Activated T-cell treated with anti-CD3 and anti-CD28 coated beads for 48 hours (primary cell): Measurements from ENCODE around the gene HOXC12.

Experiments used
- DNase-seq: peaks from one replicate; pipeline ENCODE4 v3.0.0-alpha.2; 2020; ENCODE audit warnings: low read depth

HOXC12 gene, protein sequence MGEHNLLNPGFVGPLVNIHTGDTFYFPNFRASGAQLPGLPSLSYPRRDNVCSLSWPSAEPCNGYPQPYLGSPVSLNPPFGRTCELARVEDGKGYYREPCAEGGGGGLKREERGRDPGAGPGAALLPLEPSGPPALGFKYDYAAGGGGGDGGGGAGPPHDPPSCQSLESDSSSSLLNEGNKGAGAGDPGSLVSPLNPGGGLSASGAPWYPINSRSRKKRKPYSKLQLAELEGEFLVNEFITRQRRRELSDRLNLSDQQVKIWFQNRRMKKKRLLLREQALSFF

DNA sequence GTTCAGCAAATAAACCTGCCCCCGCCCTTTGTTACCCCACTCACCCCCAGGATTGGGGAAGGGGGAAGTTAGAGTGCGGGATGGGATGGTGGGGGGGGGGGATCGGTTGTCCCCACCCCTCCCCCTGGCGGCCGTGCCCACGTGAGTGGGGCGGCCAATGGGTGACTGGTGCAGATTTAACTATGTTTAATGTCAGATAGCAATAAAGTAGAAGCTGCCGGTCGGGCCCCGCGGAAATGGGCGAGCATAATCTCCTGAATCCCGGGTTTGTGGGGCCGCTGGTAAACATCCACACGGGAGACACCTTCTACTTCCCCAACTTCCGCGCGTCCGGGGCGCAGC lies at the start of gene HOXC12:
TSS of gene HOXC12 (plus strand) at position 210 of the 342 bp plus-strand sequence. CDS start at position 237, 27 bp downstream.
- no peak for DNase-seq

DNA sequence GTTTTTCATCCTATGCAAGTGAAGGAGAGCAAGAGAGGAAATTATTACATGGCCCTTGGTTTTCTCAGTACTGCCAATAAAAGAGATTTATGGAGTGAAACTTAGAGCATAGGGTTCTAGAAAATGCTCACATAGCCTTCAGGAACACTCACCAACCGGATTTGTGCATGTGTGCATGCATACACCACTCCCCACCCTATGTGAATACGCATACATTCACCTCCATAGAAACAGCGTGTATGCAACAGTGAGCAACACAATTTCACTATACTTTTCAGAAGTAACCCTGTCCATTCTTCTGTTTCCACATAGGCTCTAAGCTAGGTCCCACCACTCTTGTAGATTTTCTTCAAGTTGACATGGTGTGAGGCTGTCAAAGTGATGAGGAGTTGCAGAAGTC lies 47.6 kb upstream of the HOXC12 start:
- no peak for DNase-seq

DNA sequence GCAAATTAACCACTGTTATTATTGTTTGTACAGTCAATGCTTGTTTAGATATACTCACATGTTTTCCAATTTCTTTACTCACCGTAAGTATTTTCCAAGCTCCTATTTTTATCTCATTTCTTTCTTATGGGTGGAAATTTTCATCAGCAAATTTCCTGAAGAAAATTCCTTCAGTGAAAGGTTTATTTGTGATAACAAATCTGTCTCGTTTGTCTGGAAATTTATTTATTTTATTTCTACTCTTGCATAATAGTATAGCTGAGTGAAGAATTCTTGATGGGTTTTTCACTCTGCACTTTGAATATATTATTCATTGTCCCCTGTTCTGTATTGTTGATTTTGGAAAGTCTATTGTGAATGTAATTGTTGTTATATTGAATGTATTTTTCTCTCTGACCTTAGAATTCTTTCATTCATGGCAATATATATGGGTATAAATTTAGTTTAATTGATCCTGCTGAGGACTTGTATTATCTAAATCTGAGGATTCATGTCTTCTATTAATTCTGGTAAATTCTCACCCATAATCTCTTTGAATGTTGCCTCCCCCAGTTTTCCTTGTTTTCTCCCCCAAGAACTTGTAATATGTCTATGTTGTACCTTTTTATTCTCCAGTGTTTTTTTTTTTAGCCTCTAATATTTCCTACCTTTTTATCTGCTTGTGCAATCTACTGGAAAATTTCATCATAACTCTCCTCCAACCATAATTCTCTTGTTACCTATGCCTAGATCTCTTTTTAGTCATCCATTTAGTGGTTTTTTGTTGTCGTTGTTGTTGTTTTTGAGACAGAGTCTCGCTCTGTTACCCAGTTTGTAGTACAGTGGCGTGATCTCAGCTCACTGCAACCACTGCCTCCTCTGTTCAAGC lies 37.7 kb upstream of the HOXC12 start:
- DNase-seq, result no peak

DNA sequence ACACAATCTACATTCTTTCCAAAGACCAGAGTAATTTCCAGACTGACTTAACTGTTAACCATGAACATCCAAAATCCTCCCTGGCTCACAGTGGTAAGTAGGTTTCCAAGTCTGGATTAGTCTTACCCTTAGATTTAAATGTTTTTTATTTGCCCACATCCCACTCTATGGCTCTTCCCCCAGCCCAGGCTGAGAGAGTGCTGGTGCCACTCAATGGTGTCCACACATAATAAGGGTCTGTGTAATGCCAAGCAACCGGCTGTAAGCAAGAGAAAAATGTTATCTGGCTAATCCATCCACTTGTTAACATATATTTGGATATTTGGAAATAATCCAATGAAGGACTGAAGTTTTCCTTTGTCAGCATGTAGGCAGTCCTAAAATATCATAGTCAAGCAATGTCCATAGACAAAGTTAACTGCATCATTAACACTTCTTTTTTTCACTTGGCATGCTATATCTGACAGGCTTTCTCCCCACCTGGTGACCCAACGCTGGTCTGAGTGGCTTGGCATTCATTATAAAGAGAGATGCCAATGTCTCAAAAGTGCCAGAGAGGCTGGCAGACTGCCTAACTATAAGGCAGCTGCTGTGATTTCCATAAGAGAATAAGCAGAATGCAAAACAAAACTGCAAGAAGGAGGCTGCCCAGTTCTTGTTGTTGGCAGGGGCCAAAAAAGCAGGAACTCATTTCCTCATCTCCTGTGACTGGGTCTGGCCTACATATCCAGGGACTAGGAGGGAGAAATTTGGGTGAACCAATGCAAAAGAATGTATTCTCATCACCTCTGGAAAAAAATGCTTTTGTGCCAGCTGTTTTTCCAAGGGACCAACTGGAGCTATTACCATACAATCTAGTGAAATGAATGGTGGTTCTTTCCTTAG lies 29.9 kb upstream of the HOXC12 start:
- DNase-seq, result no peak

DNA sequence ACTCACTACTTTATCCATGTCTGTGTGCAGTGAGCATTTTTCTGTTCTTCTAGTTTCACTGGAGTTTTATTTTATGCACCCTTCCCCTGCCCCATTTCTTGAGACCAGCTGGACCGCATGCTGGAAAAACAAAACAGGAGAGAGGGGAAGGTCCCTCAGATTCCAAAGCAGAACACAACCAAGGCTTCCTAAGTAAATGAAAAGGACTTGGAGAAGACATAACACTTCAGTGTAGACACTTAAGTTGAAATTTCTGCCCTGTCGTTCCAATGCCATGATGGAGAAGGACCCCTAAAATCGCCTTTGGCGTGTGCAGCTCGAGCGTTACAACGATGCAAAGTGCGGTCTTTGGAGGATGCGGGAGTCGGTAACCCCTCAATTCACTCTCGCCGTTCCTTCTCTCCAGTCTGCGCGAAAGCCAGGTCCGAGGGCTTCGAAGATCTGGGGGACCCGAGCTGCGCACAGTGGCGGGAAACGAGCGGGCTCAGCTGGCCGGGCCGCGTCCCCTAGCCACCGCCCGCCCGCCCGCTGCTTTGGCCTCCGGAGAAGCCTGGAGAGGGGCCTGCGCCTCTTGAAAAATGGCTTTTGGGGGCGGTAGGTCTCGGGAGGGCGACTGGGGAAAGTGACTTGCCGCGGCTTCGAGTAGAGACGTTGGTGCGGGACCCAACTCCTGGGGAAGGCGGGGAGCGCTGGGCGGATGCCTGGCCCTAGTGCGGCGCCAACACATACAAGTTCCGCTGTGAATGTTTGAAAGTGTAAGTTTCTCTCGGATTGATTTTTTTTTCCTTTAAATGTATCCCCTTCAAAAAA lies 27.3 kb upstream of the HOXC12 start:
- no peak for DNase-seq

DNA sequence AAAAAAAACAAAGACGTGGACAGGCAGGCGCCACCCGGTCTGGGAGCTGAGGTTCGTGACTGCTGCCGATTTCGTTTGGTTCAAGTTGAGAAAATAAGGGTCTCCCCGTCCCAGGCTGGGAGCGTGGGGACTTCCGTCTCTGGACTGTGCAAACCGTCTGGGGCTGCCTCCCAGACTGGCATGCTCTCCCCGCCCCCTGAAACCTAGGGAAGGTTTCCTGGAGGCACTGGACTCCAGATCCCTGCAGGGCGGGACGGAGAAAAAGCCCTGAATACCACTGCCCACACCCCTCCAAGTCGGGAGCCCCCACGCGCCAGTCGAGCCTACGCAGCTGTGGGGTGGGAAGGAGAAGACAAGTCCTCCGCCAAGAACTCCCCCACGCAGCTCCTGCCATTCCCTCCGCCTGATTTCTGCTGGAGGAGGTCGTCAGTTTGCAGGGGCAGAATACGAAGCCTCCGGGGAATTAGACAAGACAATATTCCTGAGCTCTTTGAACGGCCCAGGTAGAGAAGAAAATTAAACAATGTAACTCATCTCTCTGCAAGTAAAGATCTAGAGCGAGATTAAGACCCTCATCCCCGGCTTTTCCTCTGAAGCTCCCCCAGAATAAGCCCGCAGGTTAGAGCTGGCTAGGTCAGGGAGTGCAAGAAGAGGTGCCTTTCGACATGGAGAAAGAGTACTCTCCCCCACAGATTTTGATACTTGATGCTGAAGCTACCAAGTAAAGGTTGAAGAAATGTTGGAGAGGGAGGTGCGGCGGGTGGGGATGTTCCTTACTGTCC lies 26.5 kb upstream of the HOXC12 start:
- no peak for DNase-seq

DNA sequence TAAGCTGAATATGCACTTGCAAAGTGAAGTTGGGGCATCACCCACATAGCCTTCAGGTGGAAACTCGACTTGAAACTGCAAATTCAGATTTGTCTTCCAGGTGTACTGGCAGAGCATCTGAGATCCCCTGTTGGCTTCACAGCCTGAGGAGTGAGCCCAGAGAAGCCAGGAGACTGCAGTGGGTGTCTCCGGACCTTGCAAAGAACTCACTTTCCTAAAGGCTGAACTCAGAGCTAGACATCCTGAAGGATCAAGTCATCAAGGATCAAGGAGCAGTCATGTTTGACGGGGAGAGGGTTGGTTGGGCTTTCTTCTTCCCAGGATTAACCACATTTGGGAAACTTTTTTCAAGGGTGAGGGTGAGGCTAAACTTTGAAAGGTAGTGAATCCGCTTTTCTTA lies 25.2 kb upstream of the HOXC12 start:
- DNase-seq, result no peak

DNA sequence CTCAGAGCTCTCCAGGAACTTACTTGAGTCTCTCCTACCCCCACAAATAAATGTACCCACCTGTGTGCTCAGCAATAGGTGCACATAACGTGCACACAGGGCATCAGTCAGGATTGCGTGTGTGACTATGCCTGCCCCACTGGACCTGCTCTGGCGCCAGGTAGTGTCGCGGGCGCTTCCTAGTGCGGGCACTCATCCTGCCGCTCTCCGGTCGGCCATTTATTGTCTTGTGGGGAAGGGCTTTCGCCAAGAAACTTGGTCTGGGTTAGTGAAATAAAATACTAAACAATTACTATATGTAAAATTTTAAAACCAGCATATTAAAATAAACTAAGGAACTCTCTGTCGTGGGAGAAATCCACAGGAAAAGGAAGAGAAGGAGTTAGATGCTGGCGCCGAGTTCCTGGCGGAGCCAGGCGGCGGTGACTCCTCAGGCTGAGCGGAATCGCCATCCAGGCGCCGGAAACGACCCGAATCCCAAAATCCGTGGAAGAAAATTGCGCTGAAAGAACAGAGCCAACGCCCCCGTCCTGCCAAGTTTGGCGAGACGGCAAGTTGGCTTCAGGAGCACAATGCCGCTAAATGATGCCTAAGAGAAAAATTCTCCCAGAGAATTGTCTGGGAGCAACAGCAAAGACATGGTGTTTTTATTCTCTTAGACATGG lies 24.0 kb upstream of the HOXC12 start:
- no peak for DNase-seq

DNA sequence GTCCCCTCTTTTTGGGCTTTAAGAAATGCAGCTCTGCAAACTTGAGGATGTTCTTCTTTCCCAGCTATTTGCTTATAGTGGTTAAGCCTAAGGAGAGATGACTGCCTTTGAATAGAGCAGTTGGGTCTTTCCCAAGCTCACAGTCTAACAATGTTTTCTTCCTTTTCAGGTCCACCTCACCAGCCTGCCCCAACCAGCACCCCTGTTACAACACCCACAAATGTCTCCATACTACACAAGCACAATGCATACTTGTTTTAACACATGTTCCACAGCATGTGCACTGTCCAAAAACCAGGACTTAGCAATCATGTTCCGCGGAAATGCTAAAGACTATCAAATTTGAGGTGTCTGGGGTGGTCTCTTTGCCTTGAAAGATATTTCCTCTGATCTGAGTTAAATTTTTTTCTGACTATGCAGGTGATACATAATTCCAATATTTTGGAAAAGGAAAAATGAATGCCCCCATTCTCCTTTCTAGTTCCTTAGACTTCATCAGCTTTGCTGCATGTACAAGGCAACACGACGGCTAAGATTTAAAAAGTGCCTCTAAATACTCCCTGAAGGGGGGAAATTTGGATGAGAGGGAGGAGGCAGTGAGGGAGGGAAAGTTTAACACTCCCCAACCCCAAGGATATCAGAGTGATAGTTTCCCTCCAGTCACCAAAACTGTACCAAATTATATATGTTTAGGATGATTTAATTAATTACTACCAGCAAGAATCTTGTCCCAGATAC lies 22.7 kb upstream of the HOXC12 start:
- no peak for DNase-seq

DNA sequence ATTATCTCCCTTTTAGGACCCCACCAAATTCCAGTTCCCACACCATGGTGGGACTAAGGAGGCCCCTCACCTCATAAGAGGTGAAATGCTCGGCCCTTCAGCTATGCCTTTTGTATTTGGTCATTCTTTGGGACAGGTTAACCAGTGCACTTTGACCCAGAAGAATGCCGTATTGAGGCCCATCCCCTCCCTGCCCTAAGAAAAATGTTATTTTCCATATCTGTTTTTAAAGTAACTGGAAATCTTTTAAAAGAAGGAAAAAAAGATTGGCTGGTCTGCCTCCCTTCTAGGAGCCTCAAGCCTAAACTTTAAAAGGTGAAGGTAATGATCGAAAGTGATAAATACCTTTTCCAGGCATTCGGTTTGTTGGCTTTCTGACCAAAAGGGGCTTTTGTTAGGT lies 21.8 kb upstream of the HOXC12 start:
- DNase-seq, result no peak

DNA sequence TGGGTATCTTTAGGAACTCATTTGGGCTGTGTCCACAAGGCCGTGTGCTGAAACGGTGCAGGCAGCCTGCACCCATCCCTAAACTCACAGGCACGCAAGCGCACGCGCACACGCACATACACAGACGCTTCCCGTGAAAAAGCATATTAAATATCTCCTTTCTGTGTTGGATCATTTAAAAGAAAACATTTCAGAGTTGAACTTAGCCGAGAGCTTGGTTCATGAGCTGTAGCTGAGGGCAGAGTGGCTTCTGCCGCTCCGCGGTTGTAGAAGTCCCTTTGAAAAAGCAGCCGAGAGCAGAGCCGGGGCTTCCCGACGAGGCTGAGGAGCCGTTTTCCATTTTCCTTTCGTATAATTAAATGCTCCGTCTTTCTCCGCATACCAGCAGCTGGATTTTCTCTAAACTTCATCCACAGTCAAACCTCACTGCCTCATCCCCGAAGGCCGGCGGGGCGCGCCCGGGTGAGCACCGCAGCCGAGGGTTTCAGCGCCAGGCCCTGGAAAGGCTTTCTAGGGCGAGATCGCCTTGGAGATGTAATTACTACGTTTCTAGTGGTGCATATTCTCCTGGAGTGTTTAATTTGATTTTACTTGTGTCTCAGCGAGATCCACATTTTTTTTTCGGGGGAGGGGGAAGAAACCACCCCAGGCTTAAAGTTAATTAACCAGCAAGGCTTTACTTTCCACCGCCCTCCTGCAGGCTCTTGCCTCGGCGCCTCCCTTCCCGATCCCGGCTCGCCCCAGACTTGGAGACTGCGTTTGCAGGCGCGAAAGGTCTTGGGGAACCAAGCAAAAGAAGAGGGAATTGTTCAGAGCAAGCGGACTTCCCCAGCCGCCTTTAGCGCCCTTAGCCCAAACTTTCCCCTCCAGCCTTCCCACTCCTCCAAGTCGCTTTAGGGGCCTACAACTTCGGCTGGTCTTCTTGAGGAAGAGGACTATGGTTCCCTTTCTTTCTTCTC lies 19.0 kb upstream of the HOXC12 start:
- DNase-seq, result no peak

DNA sequence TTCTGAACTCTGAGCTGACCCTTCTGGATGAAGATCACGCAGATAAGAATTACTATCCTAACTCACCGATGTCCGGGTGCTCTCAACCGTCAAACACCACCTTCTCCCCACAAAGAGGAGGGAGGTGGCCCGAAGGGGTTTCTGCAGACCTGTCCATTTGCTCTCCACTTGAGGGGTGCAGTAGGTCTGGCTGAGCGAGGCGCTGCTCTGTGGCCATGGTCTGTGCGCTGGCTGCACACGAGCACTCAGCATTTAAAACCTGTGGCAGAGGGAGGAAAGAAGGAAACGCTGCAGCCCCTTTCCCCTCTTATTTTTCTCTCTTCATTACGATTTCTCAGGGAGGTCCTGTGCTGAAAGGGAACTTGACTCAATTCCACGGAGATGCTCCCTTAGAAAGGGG lies 17.6 kb upstream of the HOXC12 start:
- no peak for DNase-seq

DNA sequence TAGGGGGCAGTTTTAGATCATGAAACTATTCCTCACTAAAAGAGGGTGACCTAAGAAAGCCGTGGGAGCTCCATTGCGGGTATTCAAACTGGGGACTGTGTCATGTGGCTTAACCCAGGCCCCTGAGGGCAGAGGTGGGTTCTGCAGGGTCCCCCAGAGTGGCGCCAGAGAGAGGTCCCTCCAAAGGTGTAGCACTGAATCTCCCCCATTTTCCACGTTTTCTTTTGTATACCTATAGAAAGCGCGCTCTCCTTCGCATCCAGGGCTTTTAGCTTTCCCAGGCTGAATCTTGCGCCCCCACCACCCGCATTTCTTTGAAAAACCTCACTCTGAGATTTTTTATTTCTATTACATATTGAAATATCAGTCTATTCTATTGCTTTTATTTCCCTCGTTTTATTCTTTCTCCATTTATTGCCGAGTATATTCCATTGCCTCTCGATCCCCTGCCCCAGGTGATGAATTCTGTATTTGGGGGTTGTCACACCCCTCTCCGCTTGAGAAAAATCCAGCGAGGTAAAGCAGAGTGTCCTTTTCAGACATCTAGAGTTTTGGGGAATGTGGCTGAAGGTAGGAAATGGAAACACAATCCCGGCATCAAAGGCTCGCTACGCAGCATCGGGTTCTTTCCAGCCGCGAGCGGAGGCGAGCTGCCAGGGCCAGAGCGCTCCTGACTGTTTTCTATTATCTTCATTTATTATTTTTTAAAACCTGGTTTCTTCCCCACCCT lies 16.9 kb upstream of the HOXC12 start:
- DNase-seq, result no peak

DNA sequence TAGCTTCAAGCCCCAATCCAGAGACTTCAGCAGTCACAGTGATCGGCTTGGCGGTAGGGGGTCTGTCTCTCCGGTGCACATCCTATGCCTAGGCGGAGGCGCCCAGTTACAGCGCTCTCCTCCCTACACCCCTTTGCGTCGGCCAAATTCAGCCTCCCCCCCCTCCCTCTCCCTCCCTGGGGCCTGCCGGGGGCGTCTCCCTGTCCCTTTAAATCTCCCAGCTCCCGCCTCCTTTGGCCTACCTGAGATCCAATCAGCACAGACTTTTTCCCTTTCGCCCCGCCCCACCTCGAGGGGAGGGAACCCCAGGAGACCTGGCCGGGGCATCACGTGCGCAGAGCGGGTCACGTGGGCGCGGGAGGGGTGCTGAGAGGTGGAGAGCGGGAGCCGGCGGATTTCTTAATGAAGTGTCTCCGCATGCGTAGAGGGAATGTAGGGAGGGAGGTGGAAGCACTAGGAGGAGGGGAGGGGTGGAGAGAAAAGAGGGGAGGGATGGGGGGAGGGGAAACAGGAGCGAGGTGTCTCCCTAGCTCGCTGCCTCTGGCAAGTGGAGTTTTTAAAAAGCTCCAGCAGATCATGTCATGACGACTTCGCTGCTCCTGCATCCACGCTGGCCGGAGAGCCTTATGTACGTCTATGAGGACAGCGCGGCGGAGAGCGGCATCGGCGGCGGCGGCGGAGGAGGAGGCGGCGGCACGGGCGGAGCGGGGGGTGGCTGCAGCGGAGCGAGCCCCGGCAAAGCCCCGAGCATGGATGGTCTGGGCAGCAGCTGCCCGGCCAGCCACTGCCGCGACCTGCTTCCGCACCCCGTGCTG lies 16.2 kb upstream of the HOXC12 start, which contains the start of gene HOXC13:
TSS of gene HOXC13 (plus strand) at position 506 of the 815 bp plus-strand sequence. CDS start at position 582, 76 bp downstream.
- peak; percentile 56 for DNase-seq

DNA sequence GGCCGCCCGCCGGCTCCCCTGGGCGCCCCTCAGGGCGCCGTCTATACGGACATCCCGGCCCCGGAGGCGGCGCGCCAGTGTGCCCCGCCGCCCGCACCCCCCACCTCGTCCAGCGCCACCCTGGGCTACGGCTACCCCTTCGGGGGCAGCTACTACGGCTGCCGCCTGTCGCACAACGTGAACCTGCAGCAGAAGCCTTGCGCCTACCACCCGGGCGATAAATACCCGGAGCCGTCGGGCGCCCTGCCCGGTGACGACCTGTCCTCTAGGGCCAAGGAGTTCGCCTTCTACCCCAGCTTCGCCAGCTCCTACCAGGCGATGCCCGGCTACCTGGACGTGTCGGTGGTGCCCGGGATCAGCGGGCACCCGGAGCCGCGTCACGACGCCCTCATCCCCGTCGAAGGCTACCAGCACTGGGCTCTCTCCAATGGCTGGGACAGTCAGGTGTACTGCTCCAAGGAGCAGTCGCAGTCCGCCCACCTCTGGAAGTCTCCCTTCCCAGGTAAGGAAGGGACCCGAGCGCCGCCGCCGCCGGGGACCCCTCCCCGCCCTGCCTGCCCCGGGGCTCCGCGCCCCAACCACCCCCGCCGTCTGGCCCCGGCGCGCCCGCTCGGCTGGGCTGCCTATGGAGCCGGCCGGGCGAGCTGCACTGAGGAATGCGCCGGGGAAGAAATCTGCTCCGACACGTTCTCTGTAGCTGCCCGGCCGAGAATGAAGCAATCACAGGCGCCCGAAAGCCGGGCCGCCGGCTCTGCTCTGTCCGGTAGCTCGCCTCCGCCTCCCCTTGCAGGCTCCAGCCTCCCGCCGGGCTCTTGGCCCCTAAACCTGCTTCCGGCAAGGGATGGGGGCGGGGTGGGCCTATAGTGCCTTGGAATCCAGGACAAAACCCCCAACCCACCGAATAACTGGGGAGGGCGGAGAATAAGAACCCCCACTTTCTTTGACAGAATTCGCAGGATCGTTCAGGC lies 15.3 kb upstream of the HOXC12 start:
- DNase-seq, result no peak
